GM18868 (cell line): Measurements from ENCODE around the gene SPEF1.
A peak's percentile ranks its signal among the peaks of the same experiment; 100 is the strongest.
"Not testable (repeated sequence)": the region's sequence is repeated elsewhere in the genome, so short reads cannot be mapped to it uniquely, and the experiment has no call there.

Experiments used
- ATAC-seq: cut with Tn5 transposase; IDR thresholded peaks from one replicate; pipeline ENCODE4 v1.9.1; 2021; ENCODE audit warnings: mild to moderate bottlenecking, moderate library complexity; ENCODE audit not compliant: unreplicated experiment

The SPEF1 gene

GRCh38 chr20:3789201-3789600 lies 8.0 kb upstream of the SPEF1 start:
- not testable (repeated sequence) for ATAC-seq

- no peak for ATAC-seq
Observed at GRCh38 chr20:3788685-3789155, 7.5 kb upstream of the SPEF1 start.

- ATAC-seq = no peak
Observed at GRCh38 chr20:3787324-3788014, 6.2 kb upstream of the SPEF1 start.

- ATAC-seq = peak; percentile 86
Observed at GRCh38 chr20:3786665-3787323, 5.5 kb upstream of the SPEF1 start, which contains the start of gene CENPB. CENPB (minus strand) TSS chr20:3786740; CDS start chr20:3786483, 257 bp downstream.

- peak; percentile 26 for ATAC-seq
Observed at GRCh38 chr20:3786126-3786484, 4.9 kb upstream of the SPEF1 start.

GRCh38 chr20:3785240-3786125 lies 4.2 kb upstream of the SPEF1 start:
- ATAC-seq = no peak

- ATAC-seq = no peak
Observed at GRCh38 chr20:3784863-3785239, 3.6 kb upstream of the SPEF1 start.

GRCh38 chr20:3784216-3784853 lies 3.1 kb upstream of the SPEF1 start:
- ATAC-seq = no peak

GRCh38 chr20:3783511-3784195 lies 2.4 kb upstream of the SPEF1 start:
- ATAC-seq = no peak

- no peak for ATAC-seq
Observed at GRCh38 chr20:3783068-3783489, 1.8 kb upstream of the SPEF1 start.

- ATAC-seq = no peak
Observed at GRCh38 chr20:3782597-3782996, 1.3 kb upstream of the SPEF1 start.

- no peak for ATAC-seq
Observed at GRCh38 chr20:3778976-3779375, 2.3 kb downstream of the SPEF1 start.

GRCh38 chr20:3777716-3778629 lies 3.3 kb downstream of the SPEF1 start:
- no peak for ATAC-seq

GRCh38 chr20:3777381-3777715 lies 3.9 kb downstream of the SPEF1 start:
- no peak for ATAC-seq

GRCh38 chr20:3775457-3776108 lies 5.7 kb downstream of the SPEF1 start:
- ATAC-seq = no peak

GRCh38 chr20:3771552-3772058 lies 9.6 kb downstream of the SPEF1 start:
- no peak for ATAC-seq

GRCh38 chr20:3768342-3769130 lies 12.7 kb downstream of the SPEF1 start:
- ATAC-seq = peak; percentile 39
